ENCODE results near the gene CYP19A1.

Gene CYP19A1

GRCh38 chr15:51322621-51323296 is 15.6 kb downstream of the CYP19A1 start:
- DNase-seq: no peak

GRCh38 chr15:51321316-51321715 is 17.1 kb downstream of the CYP19A1 start:
- DNase-seq: no peak

GRCh38 chr15:51320843-51321242 is 17.6 kb downstream of the CYP19A1 start:
- DNase-seq: no peak

- DNase-seq: no peak
These were observed 18.9 kb downstream of the CYP19A1 start for GRCh38 chr15:51319539-51319938.

- DNase-seq: no peak
These were observed 19.8 kb downstream of the CYP19A1 start for GRCh38 chr15:51318382-51319150.

GRCh38 chr15:51316636-51317035 is 21.8 kb downstream of the CYP19A1 start:
- no peak for DNase-seq

- no peak for DNase-seq
These were observed 22.7 kb downstream of the CYP19A1 start for GRCh38 chr15:51315726-51316125.

GRCh38 chr15:51314391-51315337 is 23.7 kb downstream of the CYP19A1 start:
- DNase-seq: no peak

GRCh38 chr15:51313644-51314280 is 24.6 kb downstream of the CYP19A1 start:
- no peak for DNase-seq

GRCh38 chr15:51313074-51313393 is 25.4 kb downstream of the CYP19A1 start:
- DNase-seq: no peak

- DNase-seq: no peak
These were observed 26.0 kb downstream of the CYP19A1 start for GRCh38 chr15:51312166-51313073.

GRCh38 chr15:51311510-51311909 is 26.9 kb downstream of the CYP19A1 start:
- no peak for DNase-seq

- no peak for DNase-seq
These were observed 28.3 kb downstream of the CYP19A1 start for GRCh38 chr15:51310064-51310463.

- no peak for DNase-seq
These were observed 30.6 kb downstream of the CYP19A1 start for GRCh38 chr15:51307811-51308210.

GRCh38 chr15:51307325-51307724 is 31.1 kb downstream of the CYP19A1 start:
- DNase-seq: no peak

GRCh38 chr15:51303462-51303980 is 34.9 kb downstream of the CYP19A1 start:
- no peak for DNase-seq

GRCh38 chr15:51302480-51302879 is 35.9 kb downstream of the CYP19A1 start:
- DNase-seq: no peak

GRCh38 chr15:51299187-51300015 is 39.0 kb downstream of the CYP19A1 start:
- DNase-seq: peak; percentile 54

GRCh38 chr15:51298620-51299019 is 39.8 kb downstream of the CYP19A1 start:
- no peak for DNase-seq

GRCh38 chr15:51290720-51291119 is 47.7 kb downstream of the CYP19A1 start:
- no peak for DNase-seq

- no peak for DNase-seq
These were observed 49.1 kb downstream of the CYP19A1 start for GRCh38 chr15:51289290-51289689.

All from NCI-H1092 (cell line).